HepG2 (cell line): Measurements from ENCODE around the gene CAPG.
"Not testable (repeated sequence)": the region's sequence is repeated elsewhere in the genome, so short reads cannot be mapped to it uniquely, and the experiment has no call there.

Experiments
- CHD2 ChIP-seq: IDR thresholded peaks from 2 replicates; pipeline ENCODE4 v1.6.1; 2011; ENCODE audit warnings: low read depth, low read length, improper control_type of control experiment
- CHD4 ChIP-seq: fragments of 200-600 bp; sonication (generic); IDR thresholded peaks from 2 replicates; pipeline ENCODE4 v1.7.0; 2017; ENCODE audit warnings: mild to moderate bottlenecking, low read length, borderline replicate concordance
- CREB1 ChIP-seq, 2 experiments: fragments of 450-650 bp in 1 of 2; IDR thresholded peaks; 2 replicates each; pipeline ENCODE4 v1.6.1; 2016 to 2017; ENCODE audit warnings: control low read depth in 1 of 2, mild to moderate bottlenecking in 1 of 2, missing compliant biosample characterization in 1 of 2, missing genetic modification characterization in 1 of 2
- FOXP1 ChIP-seq, 2 experiments: fragments of 450-650 bp in 1 of 2; IDR thresholded peaks; 2 replicates each; pipeline ENCODE4 v1.6.1; 2017 to 2018; ENCODE audit warnings: antibody characterized with exemption in 1 of 2
- KDM4B ChIP-seq: sonication (generic); formaldehyde crosslinking; IDR thresholded peaks from 2 replicates; pipeline ENCODE4 v1.4.0; 2020; ENCODE audit warnings: missing genetic modification reagents
- POLR2A ChIP-seq, 2 experiments: IDR thresholded peaks; 2 replicates each; pipeline ENCODE4 v1.6.1; 2011; ENCODE audit warnings: low read depth in 2 of 2, low read length in 2 of 2, mild to moderate bottlenecking in 1 of 2, moderate library complexity in 1 of 2; ENCODE audit not compliant: insufficient read depth in 1 of 2
- TRIM22 ChIP-seq: fragments of 450-650 bp; IDR thresholded peaks from 2 replicates; pipeline ENCODE4 v1.6.1; 2017
- ZC3H4 ChIP-seq: sonication (generic); formaldehyde crosslinking; IDR thresholded peaks from 2 replicates; pipeline ENCODE4 v1.4.0; 2020; ENCODE audit warnings: missing genetic modification reagents, borderline replicate concordance
- ZNF530 ChIP-seq: sonication (generic); formaldehyde crosslinking; IDR thresholded peaks from 2 replicates; pipeline ENCODE4 v1.5.0; 2020; ENCODE audit warnings: low read depth, mild to moderate bottlenecking, missing genetic modification reagents
- ZNF567 ChIP-seq: sonication (generic); formaldehyde crosslinking; IDR thresholded peaks from 2 replicates; pipeline ENCODE4 v1.8.1; 2023; ENCODE audit warnings: mild to moderate bottlenecking, missing genetic modification reagents, borderline replicate concordance
- TF ChIP-seq, protein P1 (sequence below): sonication (generic); formaldehyde crosslinking; IDR thresholded peaks from 2 replicates; pipeline ENCODE4 v1.4.0; 2020; ENCODE audit warnings: mild to moderate bottlenecking, missing genetic modification reagents
- TF ChIP-seq, protein P2 (sequence below): sonication (generic); formaldehyde crosslinking; IDR thresholded peaks from 2 replicates; pipeline ENCODE4 v1.5.0; 2020; ENCODE audit warnings: mild to moderate bottlenecking, missing genetic modification reagents, moderate library complexity

DNA sequence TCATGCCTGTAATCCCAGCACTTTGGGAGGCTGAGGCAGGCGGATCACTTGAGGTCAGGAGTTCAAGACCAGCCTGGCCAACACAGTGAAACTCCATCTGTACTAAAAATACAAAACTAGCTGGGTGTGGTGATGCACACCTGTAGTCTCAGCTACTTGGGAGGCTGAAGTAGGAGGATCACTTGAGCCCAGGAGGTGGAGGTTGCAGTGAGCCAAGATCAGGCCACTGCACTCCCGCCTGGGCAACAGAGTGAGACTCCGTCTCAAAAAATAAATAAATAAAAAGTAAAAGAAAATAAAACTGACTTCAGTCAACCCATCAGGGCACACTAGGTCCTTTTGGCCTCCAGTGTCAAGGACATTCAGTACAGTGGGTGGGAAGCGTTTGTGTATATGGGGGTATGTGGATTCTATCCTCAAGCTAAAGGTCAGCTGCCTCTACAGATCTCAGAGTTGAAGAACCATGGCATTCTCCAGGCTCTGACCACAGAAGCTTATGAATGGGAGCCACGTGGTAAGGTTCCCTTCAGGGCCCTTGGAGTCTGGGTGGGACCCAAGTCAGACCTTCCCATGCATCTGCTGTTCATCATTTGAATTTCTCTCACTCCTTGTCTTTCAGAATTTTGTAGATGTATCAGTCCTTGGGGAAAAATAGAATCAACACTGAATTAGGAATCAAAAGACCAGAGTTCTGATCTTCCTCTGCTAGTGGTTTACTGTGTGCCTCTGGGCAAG lies 47.3 kb downstream of the CAPG start:
- TF ChIP-seq KDM4B (CRISPR knock-in tag); CREB1 (IDR thresholded peaks at IDR 0.05); CREB1 (CRISPR knock-in tag; IDR thresholded peaks at IDR 0.05); POLR2A (IDR thresholded peaks at IDR 0.05; ENCODE audit: insufficient read depth in 1 of 2, low read depth in 2 of 2, low read length in 2 of 2); CHD2; ZNF530 (CRISPR knock-in tag); ZC3H4 (CRISPR knock-in tag); FOXP1 (IDR thresholded peaks at IDR 0.05); FOXP1 (CRISPR knock-in tag; IDR thresholded peaks at IDR 0.05); CHD4; TRIM22; ZNF567: not testable (repeated sequence)
- TF ChIP-seq, protein P1, sequence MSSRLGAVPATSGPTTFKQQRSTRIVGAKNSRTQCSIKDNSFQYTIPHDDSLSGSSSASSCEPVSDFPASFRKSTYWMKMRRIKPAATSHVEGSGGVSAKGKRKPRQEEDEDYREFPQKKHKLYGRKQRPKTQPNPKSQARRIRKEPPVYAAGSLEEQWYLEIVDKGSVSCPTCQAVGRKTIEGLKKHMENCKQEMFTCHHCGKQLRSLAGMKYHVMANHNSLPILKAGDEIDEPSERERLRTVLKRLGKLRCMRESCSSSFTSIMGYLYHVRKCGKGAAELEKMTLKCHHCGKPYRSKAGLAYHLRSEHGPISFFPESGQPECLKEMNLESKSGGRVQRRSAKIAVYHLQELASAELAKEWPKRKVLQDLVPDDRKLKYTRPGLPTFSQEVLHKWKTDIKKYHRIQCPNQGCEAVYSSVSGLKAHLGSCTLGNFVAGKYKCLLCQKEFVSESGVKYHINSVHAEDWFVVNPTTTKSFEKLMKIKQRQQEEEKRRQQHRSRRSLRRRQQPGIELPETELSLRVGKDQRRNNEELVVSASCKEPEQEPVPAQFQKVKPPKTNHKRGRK (CRISPR knock-in tag): not testable (repeated sequence)
- TF ChIP-seq, protein P2, sequence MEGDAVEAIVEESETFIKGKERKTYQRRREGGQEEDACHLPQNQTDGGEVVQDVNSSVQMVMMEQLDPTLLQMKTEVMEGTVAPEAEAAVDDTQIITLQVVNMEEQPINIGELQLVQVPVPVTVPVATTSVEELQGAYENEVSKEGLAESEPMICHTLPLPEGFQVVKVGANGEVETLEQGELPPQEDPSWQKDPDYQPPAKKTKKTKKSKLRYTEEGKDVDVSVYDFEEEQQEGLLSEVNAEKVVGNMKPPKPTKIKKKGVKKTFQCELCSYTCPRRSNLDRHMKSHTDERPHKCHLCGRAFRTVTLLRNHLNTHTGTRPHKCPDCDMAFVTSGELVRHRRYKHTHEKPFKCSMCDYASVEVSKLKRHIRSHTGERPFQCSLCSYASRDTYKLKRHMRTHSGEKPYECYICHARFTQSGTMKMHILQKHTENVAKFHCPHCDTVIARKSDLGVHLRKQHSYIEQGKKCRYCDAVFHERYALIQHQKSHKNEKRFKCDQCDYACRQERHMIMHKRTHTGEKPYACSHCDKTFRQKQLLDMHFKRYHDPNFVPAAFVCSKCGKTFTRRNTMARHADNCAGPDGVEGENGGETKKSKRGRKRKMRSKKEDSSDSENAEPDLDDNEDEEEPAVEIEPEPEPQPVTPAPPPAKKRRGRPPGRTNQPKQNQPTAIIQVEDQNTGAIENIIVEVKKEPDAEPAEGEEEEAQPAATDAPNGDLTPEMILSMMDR: not testable (repeated sequence)
